Right cardiac atrium (tissue), 5 donors: ENCODE results near the gene EHBP1L1. TPM values are rescaled to one million over a fixed set of nuclear protein-coding genes. Genes with fewer than 3 reads are reported as not detected.
"Not testable (repeated sequence)": the region's sequence is repeated elsewhere in the genome, so short reads cannot be mapped to it uniquely, and the experiment has no call there.

Experiments used
- ATAC-seq, 2 donors: fragments of 200-7000 bp; cut with Tn5 transposase; one replicate each; pipeline versions ENCODE4 v1.8.0 to v1.9.1; 2020; ENCODE audit warnings: moderate library complexity in 2 of 2, mild to moderate bottlenecking in 1 of 2
- DNase-seq, 3 donors: peaks; one replicate each; pipeline ENCODE4 v3.0.0-alpha.2; 2020
- H3K27ac ChIP-seq: one replicate; pipeline ENCODE4 v1.5.1; 2013; ENCODE audit warnings: mild to moderate bottlenecking, low read length, control low read depth, moderate library complexity
- H3K27me3 ChIP-seq: one replicate; pipeline ENCODE4 v1.6.1; 2013; ENCODE audit not compliant: control insufficient read depth, insufficient read depth
- H3K4me1 ChIP-seq: one replicate; pipeline ENCODE4 v1.6.1; 2013; ENCODE audit warnings: low read length; ENCODE audit not compliant: control insufficient read depth, insufficient read depth
- H3K4me3 ChIP-seq: one replicate; pipeline ENCODE4 v1.5.1; 2013; ENCODE audit warnings: low read length, control low read depth
- H3K9me3 ChIP-seq: one replicate; pipeline ENCODE4 v1.6.1; 2013; ENCODE audit warnings: low read length; ENCODE audit not compliant: control insufficient read depth
- WGBS: extraction: QIAGEN DNeasy Blood & Tissue Kit; methylation state at CpG from one replicate; pipeline ENCODE4 v1.1.7; 2013; 5-methylcytosine and 5-hydroxymethylcytosine counted together
- intact Hi-C, 4 donors: fragments of 100-400 bp; cut with DNase I; formaldehyde crosslinking; loops; one replicate each; pipeline versions ENCODE4 v1.11.0 to v1.14.0; 2022 to 2023
- polyA plus RNA-seq: library from polyadenylated mRNA; stranded (reverse); fragments of 200-250 nt; gene quantifications from one replicate; pipeline ENCODE4 v1.2.3, GENCODE V29; 2013
- total RNA-seq, 4 donors: library from RNA; stranded (reverse); fragmentation: NEBNext Ultra II Directional; extraction: Animal tissue kit (Norgen Biotek cat#: 25700); gene quantifications; one replicate each; pipeline ENCODE4 v1.2.1, GENCODE V29; 2021
- donor health status: healthy with polysubstance abuse.
- donor health status: DM: no; HTN: yes; CAD: no.
- donor health status: DM: no; HTN: no; CAD: no.
- donor health status: DM: no; HTN: yes; CAD: no; lungs with severe emphysema.
- donor health status: DM: yes; HTN: yes; CAD: no.

The EHBP1L1 gene
- total and polyA plus RNA-seq, 5 donors, result 35.7 to 80.2 (median 46.4) TPM

DNA sequence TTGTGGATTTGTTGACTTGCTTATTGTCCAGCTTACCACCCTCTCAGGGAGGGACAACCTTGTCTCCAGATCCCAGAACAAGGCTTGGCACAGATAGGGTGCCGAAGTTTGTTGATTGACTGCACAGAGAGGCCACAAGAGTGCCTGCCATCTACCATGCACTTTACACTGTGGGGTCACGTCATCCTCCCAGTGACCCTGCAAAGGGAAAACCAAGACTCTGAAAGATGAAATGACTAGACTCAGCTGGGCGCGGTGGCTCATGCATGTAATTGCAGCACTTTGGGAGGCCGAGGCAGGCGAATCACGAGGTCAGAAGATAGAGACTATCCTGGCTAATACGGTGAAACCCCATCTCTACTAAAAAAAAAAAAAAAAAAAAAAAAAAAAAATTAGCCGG lies 13.1 kb upstream of the EHBP1L1 start:
- Histone ChIP-seq H3K4me1 (peaks cover 12% of the 10 kb centered on the region), H3K9me3 (no peaks in the 10 kb centered on the region), H3K4me3 (no peak overlapping the region), H3K27ac (no peak overlapping the region), H3K27me3 (no peaks in the 10 kb centered on the region)
- DNase-seq (peak in 1 of 3 donors; percentile 35), ATAC-seq (no peak)
- 88% methylated on average over 9 of the region's 9 CpGs for WGBS
- intact Hi-C loops, result no loop called here

DNA sequence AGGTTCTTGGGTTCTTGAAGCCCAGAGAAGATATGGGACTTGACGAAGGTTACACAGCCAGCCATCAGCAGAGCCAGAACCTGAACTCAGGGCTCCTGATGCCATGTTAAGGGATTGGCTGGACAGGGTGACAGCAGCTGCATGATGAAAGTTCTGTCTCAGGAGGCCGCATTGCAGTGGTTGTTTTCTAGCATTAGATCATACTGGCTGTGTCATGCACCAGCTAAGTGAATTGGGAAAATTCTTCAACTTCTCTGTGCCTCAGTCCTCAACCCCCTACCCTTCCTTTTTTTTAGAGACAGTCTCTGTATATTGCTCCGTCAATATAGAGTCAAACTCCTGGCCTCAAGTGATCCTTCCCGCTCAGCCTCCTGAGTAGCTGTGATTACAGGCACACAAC lies 12.3 kb upstream of the EHBP1L1 start:
- intact Hi-C loops, result no loop called here
- no peaks in the 10 kb centered on the region for H3K27me3 ChIP-seq
- no peak for ATAC-seq
- 96% methylated on average over 4 of the region's 4 CpGs for WGBS
- DNase-seq, result no peak
- H3K27ac ChIP-seq, result no peak overlapping the region
- no peaks in the 10 kb centered on the region for H3K9me3 ChIP-seq
- H3K4me1 ChIP-seq, result peaks cover 12% of the 10 kb centered on the region
- H3K4me3 ChIP-seq, result no peak overlapping the region

DNA sequence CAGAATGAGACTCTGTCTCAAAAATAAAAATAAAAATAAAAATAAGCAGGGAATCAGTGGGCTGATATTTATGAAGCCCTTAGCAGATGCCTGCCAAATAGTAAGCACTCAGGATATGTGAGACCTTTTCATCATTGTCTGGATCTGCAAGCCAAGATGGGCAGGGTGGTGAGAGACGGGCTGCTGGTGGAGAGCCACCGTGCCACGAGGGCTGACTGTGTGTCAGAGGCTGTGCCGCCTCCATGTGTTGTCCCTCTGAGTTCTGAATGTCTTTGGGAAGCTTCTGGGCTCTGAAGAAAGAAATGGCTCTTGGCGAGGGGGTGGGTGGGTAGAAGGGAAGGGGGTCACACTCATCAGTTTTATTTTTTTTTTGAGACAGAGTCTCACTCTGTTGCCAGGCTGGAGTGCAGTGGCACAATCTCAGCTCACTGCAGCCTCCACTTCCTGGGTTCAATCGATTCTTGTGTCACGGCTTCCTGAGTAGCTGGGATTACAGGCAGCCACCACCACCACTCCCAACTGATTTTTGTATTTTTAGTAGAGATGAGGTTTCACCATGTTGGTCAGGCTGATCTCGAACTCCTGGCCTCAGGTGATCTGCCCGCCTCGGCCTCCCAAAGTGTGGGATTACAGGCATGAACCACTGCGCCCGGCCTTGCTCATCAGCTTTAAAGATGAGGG lies 10.8 kb upstream of the EHBP1L1 start:
- WGBS, result 86% methylated on average over 12 of the region's 12 CpGs
- H3K27ac ChIP-seq, intact Hi-C loops, H3K9me3 ChIP-seq, H3K4me3 ChIP-seq, ATAC-seq, H3K27me3 ChIP-seq, DNase-seq: not testable (repeated sequence)
- H3K4me1 ChIP-seq, result peaks cover 12% of the 10 kb centered on the region

DNA sequence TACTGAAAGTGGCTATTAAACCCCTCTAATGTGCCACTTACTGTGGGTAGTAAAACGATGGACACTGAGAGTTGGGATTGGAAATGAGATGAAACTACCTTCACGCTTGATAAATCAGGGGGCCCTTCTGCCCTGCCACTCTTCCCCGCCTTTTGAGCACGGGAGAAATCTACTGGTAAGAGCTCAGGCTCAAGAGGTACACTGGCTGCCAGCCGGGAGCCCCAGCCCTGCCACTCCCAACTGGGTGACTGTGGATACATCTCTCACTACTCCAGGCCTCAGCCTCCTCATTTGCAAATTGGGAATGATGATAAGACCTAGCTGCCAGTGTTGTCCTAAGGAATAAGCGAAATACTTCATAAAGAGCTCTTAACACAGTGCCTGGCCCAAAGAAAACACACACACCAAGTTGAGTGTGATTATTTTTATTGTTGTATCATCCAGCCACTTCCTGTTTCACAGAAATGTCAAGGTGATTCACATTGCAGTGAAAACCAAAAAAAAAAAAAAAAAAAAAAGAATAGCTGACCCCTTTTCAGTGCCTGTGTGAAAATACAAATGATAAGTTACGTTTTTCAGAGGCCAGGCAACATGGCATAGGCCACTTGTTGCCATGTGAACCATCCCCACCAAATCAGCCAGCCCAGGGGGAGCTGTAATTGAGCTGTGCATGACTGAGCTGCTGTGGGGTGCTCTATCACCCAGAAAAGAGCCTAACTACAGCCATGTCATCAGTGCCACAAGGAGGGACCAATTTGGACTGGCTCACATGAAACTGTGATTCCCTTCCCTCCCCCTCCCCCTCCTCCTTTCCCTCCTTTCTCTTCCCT lies 10.0 kb upstream of the EHBP1L1 start:
- ATAC-seq, result no peak
- H3K4me1 ChIP-seq, result peaks cover 9% of the 10 kb centered on the region
- WGBS, result 73% methylated on average over 7 of the region's 7 CpGs

DNA sequence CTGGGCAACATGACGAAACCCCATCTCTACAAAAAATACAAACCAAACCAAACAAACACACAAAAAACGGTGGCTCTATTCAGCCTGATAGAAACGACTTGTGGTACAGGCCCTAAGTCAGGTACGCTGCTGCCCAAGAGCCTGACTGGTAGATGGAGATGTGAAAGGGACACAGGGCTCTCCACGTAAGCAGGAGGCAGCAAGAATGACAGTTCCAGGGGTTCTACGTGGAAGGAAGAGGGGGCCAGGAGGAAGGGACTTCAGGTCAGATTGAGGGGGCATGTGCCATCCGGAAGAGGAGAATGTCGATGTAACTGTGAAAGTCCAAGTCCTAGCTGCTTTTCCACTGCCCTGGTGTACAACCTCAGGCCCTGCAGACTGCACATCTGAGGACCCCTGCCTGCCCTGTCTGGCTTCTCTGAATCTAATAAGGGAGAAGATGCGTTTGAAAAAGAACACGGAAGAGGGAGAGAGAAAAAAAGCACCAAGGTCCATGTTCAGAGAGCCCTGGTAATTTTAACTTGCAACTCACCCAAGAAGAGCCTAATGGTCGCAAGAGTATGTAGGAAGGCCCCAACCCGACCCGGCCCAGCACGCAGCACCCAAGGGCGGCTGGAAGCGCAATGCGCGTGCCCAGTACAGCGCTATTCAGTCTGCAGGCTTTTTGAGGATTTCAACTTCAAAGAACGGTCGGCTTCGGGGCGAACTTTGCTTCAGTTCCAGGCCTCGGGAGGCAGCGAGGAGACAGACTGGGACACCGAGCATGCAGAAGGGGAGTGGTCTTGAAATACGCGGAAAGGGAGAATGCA lies 6.5 kb upstream of the EHBP1L1 start:
- intact Hi-C loops, result no loop called here
- peak overlapping the region; percentile 69 for H3K4me3 ChIP-seq
- H3K27ac ChIP-seq, result peak overlapping the region; percentile 94
- H3K9me3 ChIP-seq, result no peaks in the 10 kb centered on the region
- H3K4me1 ChIP-seq, result peaks cover 12% of the 10 kb centered on the region
- DNase-seq (peak in 1 of 3 donors; percentile 11), ATAC-seq (peak; percentile 4 to 6)
- WGBS, result 9% methylated on average over 28 of the region's 28 CpGs
- H3K27me3 ChIP-seq, result no peaks in the 10 kb centered on the region

More for the DNA sequence above, 10.0 kb upstream of the EHBP1L1 start:
- Histone ChIP-seq H3K27me3 (no peaks in the 10 kb centered on the region), H3K4me3 (no peak overlapping the region), H3K27ac (no peak overlapping the region), H3K9me3 (no peaks in the 10 kb centered on the region)
- intact Hi-C loops, result no loop called here
- DNase-seq, result no peak

DNA sequence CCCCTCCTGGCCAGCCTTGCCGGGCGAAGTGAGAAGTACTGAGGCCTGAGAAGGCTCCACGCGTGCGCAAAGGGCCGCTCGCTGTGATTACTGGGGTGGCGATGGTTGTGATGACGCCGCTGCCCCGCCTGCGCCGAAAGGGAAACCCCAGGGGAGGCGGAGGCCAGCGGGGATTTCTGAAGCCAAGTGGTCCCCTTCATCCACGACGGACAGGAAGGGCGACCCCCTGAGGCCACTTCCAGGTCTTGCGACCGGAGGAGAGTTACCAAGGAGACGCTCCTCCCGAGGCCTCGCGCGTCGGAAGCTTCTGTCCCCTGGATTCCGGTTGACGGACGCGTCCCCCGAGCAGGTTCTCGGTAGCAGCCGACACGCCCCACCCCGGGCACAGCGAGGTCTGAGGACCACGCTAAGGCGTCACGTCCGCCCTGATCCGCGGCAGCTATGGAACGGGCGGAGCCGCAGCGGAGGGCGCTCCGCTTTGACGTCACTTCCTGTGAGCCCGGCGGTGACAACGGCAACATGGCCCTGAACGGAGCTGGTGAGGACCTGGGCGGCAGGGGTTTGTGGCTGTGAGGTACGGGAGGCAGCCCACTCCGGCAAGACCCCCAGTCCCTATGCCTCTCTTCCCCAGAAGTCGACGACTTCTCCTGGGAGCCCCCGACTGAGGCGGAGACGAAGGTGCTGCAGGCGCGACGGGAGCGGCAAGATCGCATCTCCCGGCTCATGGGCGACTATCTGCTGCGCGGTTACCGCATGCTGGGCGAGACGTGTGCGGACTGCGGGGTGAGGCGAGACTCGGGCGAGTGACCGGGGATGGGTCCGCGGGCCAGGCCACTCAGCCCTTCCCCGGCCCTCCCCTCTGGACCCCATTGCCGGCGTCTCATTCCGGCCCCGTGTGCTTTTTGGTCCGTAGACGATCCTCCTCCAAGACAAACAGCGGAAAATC lies 5.6 kb upstream of the EHBP1L1 start, which contains the start of gene ZNRD2:
Gene ZNRD2 (plus strand): TSS at position 505 of the 946 bp plus-strand sequence. CDS start 15 bp downstream, at position 520.
- no peaks in the 10 kb centered on the region for H3K9me3 ChIP-seq
- intact Hi-C loops, result no loop called here
- ATAC-seq (peak; percentile 89 to 90), DNase-seq (peak; percentile 99)
- H3K27me3 ChIP-seq, result no peaks in the 10 kb centered on the region
- WGBS, result under 1% methylated on average over 89 of the region's 89 CpGs
- peaks cover 12% of the 10 kb centered on the region for H3K4me1 ChIP-seq
- H3K4me3 ChIP-seq, result peak within 1 kb of the TSS; percentile 69
- H3K27ac ChIP-seq, result peak within 1 kb of the TSS; percentile 94

DNA sequence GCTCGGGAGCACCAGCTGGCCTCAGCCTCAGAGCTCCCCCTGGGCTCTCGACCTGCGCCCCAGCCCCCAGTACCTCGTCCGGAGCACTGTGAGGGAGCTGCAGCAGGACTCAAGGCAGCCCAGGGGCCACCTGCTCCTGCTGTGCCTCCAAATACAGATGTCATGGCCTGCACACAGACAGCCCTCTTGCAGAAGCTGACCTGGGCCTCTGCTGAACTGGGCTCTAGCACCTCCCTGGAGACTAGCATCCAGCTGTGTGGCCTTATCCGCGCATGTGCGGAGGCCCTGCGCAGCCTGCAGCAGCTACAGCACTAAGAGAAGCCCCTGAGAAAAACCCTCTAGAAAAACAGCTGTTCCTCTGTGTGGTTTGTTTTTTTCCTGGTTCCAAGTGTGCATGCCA lies 4.4 kb upstream of the EHBP1L1 start:
- Histone ChIP-seq H3K4me1 (peaks cover 12% of the 10 kb centered on the region), H3K27ac (no peak overlapping the region), H3K9me3 (no peaks in the 10 kb centered on the region), H3K27me3 (no peaks in the 10 kb centered on the region), H3K4me3 (no peak overlapping the region)
- DNase-seq (peak in 1 of 3 donors; percentile 51), ATAC-seq (no peak)
- 76% methylated on average over 9 of the region's 9 CpGs for WGBS
- intact Hi-C loops, result no loop called here

DNA sequence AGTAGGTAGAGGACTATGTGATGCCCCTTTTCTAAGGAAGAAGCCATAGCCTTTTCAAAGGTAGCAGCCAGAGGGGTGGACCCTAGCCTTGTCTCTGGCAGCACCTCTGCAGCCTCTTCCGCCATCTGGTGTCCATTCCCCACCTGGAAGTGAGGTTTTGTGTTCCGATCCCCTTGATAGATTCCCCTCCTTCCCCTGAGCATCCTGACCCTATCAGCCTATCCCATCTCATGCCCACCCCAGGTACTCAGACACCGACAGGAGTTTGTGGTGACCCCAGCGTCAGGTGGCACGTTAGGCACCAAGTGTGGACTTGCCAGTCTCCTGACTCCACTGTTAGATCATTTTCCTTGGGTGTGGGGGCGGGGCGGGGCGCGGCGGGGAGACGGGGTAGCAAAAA lies 3.9 kb upstream of the EHBP1L1 start:
- Histone ChIP-seq H3K4me3 (peak overlapping the region; percentile 84), H3K27ac (peak overlapping the region; percentile 52), H3K9me3 (no peaks in the 10 kb centered on the region), H3K27me3 (no peaks in the 10 kb centered on the region), H3K4me1 (peaks cover 15% of the 10 kb centered on the region)
- DNase-seq (no peak), ATAC-seq (no peak)
- intact Hi-C loops, result no loop called here
- WGBS, result 7% methylated on average over 11 of the region's 11 CpGs

DNA sequence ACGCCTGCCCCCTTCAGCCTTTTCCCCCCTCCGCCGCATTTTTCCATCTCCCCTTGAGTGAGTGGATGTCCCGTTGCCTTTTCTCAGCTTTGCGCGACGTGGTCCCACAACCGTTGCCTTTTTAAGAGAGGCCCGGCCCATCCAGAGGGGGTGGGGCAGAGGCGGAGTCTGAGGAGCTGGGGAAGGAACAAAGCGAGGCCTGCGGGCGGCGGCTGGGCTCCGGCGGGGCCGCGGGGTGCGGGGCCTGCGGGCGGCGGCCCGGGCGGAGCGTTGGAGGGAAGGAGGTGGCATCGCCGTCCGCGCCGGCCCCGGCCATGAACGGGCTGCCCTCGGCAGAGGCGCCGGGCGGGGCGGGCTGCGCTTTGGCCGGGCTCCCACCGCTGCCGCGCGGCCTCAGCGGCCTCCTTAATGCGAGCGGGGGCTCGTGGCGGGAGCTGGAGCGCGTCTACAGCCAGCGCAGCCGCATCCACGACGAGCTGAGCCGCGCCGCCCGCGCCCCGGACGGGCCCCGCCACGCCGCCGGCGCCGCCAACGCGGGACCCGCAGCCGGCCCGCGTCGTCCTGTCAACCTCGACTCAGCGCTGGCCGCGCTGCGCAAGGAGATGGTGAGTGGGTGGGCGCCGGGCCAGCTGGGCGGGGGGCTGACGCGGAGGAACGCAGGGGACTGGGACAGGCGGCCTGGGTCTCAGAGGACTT lies 3.3 kb upstream of the EHBP1L1 start, which contains the start of gene FAM89B:
Gene FAM89B (plus strand): TSS at position 183 of the 696 bp plus-strand sequence. CDS start 132 bp downstream, at position 315.
- no peaks in the 10 kb centered on the region for H3K27me3 ChIP-seq
- intact Hi-C loops, result no loop called here
- DNase-seq, result peak; percentile 94 to 98 (median 97)
- H3K4me1 ChIP-seq, result peaks cover 17% of the 10 kb centered on the region
- peak; percentile 13 to 27 for ATAC-seq
- no peaks in the 10 kb centered on the region for H3K9me3 ChIP-seq
- peak within 1 kb of the TSS; percentile 84 for H3K4me3 ChIP-seq
- WGBS, result under 1% methylated on average over 86 of the region's 86 CpGs
- peak within 1 kb of the TSS; percentile 75 for H3K27ac ChIP-seq
